Subcutaneous adipose tissue (tissue), 4 donors: ENCODE results near the gene MRPS11. TPM values are rescaled to one million over a fixed set of nuclear protein-coding genes. Genes with fewer than 3 reads are reported as not detected.

Experiments
- total RNA-seq, 4 donors: library from RNA; depleted of rRNA; stranded (reverse); fragments of >200 nt; gene quantifications; one replicate each; pipeline ENCODE4 v1.1.0, GENCODE V29; 2016
- TF ChIP-seq, protein P1 (sequence below): fragments of 450-650 bp; IDR thresholded peaks from one replicate; pipeline ENCODE4 v1.5.1; 2016; ENCODE audit warnings: low read depth, mild to moderate bottlenecking, control low read depth, antibody characterized with exemption, moderate library complexity

The MRPS11 gene
- total RNA-seq, 4 donors from 2014 or later = 28.8 to 48.0 (median 31.5) TPM

DNA sequence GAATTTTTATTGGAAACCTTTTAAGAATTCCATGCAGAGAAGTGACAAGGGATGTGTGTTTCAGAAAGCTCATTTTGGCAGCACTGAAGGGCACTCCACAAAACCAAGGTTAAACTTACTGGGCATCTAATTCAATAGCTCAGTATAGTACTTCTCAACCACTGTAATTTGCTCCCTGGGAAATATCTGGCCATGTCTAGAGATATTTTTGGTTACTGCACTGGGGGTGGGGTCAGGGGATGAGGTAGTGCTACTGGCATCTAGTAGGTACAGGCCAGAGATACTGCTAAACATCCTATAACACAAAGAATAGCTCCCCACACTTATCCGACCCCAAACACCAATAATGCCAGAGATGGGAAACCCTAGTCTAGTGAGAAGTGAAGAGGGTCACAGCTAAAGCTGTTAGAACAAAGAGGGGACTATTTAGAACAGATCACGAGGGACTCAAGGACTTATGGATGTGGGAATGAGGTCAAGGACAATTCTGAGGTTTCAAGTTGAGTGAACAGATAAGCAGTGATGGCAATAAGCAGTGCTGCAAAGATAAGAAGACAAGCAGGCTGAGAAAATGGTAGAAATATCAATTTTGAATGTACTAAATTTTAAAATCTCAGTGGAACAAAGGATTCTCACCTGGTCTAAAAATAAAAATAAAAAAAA, 3.5 kb upstream of the MRPS11 start:
- TF ChIP-seq, protein P1, sequence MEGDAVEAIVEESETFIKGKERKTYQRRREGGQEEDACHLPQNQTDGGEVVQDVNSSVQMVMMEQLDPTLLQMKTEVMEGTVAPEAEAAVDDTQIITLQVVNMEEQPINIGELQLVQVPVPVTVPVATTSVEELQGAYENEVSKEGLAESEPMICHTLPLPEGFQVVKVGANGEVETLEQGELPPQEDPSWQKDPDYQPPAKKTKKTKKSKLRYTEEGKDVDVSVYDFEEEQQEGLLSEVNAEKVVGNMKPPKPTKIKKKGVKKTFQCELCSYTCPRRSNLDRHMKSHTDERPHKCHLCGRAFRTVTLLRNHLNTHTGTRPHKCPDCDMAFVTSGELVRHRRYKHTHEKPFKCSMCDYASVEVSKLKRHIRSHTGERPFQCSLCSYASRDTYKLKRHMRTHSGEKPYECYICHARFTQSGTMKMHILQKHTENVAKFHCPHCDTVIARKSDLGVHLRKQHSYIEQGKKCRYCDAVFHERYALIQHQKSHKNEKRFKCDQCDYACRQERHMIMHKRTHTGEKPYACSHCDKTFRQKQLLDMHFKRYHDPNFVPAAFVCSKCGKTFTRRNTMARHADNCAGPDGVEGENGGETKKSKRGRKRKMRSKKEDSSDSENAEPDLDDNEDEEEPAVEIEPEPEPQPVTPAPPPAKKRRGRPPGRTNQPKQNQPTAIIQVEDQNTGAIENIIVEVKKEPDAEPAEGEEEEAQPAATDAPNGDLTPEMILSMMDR = no peak

DNA sequence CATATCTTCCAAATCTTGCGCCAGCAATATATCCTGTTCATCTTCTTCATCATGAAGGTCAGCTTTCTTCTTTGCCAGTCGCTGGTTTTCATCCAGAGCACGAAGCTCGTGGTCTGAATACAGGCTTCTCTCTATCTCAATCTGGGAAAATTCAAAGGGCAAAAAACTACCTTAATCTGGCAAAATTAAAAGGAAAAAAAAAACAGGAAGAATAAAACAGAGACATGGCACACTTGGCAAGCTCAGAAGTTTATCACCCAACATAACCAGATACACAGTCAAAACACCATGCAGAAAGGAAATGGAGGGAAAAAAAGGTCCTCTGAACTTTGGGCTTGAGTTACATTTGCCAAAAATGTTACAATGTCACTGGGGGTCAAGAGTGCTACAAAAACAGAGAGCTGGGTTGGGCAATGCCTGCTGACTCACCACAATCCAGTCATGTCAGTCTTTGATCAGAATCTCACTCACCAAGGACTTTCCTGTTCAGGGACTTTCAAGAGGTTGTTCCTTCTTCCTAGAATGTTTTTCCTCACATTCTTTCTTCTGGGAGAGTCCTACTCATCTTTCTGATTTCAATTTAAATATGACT, 1.8 kb upstream of the MRPS11 start:
- TF ChIP-seq, protein P1 = no peak

DNA sequence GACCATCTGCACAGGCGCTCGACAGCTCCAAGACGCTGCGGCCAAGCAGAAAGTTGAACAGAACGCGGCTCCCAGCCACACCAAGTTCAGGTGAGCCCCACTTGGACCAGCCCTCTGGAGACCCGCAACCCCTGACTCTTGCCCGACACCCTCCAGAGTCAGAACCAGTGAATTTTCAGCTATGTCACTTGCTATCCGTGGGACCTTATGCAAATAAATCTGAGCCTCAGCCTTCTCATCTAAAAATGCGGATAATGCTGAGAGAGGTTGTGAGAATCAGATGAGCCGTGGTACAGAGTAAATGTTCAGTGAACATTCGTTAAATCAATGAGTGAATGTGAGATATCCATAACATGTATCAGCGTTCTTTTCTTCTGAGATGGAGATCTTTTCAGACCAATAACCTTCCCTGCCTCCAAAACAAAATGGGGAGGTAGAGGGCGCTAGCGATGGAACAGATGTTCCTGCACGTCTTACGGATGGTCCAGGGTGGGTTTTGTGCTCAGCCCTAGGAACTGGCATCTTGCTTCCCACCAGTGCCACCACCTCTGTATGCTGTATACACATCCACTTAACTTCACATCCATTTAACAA, 524 bp downstream of the MRPS11 start:
- TF ChIP-seq, protein P1 = no peak

DNA sequence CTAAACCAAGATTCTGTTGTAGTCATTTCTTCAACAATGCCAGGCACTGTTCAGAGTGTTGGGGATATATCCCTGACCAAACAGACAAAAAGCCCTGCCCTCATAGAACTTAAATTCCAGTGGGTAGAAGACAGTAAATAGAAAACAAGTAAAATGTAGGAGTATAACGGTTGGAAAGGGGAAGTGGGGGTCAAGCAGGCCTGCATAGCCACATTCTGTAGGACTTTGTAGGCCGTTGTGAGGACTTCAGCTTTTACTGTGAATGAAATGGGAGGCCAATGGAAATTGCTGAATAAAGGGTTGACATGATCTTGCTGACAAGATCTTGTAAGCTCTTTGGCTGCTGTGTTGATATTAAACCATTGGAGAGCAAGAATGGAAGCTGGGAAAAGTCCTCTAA, 1.8 kb downstream of the MRPS11 start:
- TF ChIP-seq, protein P1 = no peak

DNA sequence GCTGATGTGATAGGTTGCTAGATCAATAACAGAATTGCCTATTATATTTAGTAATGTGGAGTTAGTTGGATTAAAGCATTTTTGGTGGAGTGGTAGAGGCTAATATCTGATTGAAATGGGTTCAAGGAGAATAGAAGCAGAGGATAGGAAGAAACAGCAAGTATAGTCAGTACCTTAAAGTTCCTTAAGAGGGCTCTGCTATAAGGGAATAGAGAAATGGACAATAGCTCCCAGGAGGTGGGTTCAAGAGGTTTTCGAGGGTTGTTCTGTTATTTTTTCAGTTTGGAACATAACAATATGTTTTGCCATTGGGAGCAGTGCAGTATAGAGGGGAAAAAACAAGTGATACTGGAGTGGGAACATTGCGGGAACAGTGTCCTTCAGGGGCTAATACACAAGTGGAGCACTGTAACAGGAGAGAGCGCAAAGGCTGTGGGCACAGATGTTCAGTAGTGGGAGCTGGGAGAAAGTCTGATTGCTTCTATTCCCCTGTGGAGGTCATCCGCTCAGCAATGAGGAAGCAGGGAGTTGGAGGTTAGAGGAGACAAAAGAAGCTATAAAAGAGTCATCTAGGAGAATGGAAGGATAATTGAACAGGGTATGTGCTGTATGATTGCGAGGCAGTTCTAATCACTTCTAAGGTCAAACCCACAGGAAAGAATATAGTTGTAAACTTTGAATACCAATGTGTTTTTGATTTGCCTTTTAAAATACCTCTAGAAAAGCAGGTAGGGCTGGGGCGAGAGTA, 3.3 kb downstream of the MRPS11 start:
- TF ChIP-seq, protein P1 = no peak

DNA sequence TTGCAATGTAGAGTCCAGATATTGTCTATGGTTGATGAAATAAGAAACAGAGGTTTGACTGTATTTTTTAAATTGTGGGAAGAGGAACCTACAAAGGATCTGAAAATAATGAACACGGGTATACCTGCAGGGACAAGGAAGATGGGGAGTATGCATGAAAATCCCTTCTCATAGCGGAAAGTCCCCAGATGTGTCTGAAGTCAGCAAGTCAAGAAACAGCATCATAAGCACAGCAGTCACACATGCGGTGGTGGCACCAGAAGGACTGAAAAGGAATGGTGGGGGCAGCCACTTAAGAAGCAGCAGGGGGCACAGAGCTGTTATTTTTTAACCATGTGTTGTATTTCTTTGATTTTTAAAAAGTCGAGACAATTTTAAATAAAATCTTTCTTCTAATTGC, 4.7 kb downstream of the MRPS11 start:
- TF ChIP-seq, protein P1 = no peak

DNA sequence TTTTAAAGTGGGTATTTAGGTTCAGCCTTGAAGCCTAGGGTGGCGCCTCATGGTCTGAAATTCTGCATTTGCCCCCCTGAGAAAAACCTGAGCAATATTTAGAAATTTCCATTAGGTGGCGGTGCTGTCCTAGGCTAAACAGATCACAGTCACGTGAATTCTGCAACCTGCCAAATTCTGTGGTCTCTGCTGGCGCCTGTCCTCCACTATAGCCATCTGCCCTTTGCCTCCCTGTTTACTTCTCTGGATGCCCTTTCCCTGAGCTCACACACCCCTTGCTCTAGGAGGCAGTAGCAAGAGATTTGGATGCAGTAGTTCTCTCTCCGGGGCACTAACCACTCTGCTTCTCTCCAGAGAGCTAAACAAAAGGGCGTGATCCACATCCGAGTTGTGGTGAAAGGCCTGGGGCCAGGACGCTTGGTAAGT, 9.1 kb downstream of the MRPS11 start:
- TF ChIP-seq, protein P1 = no peak
